ENCODE results near the gene SIDT1. TPM values are rescaled to one million over a fixed set of nuclear protein-coding genes. Genes with fewer than 3 reads are reported as not detected.

SIDT1 gene
- total RNA-seq, 1 experiment from 2014 or later: not detected

- Histone ChIP-seq H2BK15ac (ENCODE audit: low read depth, low read length) (no peak overlapping the region), H3K14ac (ENCODE audit: insufficient read depth, low read length) (no peak overlapping the region), H3K9ac (ENCODE audit: extremely low read depth, insufficient read length, low read length) (no peak overlapping the region), H3K4ac (ENCODE audit: low read depth, low read length) (no peak overlapping the region), H3K27ac (ENCODE audit: insufficient read length, low read depth, low read length) (no peak overlapping the region), H3K56ac (ENCODE audit: insufficient read length, low read depth, low read length) (no peak overlapping the region), H4K20me1 (ENCODE audit: control insufficient read depth, insufficient read depth, insufficient read length) (no peaks in the 10 kb centered on the region), H3K9me3 (ENCODE audit: control insufficient read depth, low read depth, low read length) (no peaks in the 10 kb centered on the region), H3T11ph (ENCODE audit: low read length) (no peak overlapping the region), H3K4me1 (ENCODE audit: insufficient read depth, low read length) (no peaks in the 10 kb centered on the region), H2AK5ac (ENCODE audit: insufficient read length, low read length) (no peak overlapping the region), H3K4me2 (ENCODE audit: insufficient read depth, insufficient read length, low read length) (no peak overlapping the region), H2BK20ac (ENCODE audit: low read depth, low read length, poor library complexity, severe bottlenecking) (no peak overlapping the region), H3K79me2 (ENCODE audit: insufficient read depth, low read length) (no peaks in the 10 kb centered on the region), H4K91ac (ENCODE audit: insufficient read length, low read depth, low read length) (no peak overlapping the region), H2BK12ac (ENCODE audit: insufficient read length, low read depth, low read length) (no peak overlapping the region), H4K5ac (ENCODE audit: insufficient read length, low read depth, low read length) (no peak overlapping the region), H3K23ac (ENCODE audit: insufficient read length, low read depth, low read length) (no peak overlapping the region), H3K18ac (ENCODE audit: insufficient read length, low read depth, low read length) (no peak overlapping the region), H3K79me1 (ENCODE audit: insufficient read depth, low read depth, low read length, poor library complexity, severe bottlenecking) (no peaks in the 10 kb centered on the region), H2BK5ac (ENCODE audit: insufficient read length, low read length) (no peak overlapping the region), H3K23me2 (ENCODE audit: insufficient read length, low read depth, low read length, poor library complexity, severe bottlenecking) (no peaks in the 10 kb centered on the region), H2AFZ (ENCODE audit: low read length) (no peak overlapping the region), H2BK120ac (ENCODE audit: low read depth, low read length, poor library complexity, severe bottlenecking) (no peak overlapping the region), H3K27me3 (ENCODE audit: insufficient read depth, low read length) (no peaks in the 10 kb centered on the region), H4K8ac (replicated peaks; ENCODE audit: insufficient read length, low read depth, low read length) (no peak overlapping the region)
- TF ChIP-seq CTCF (conservative IDR thresholded peaks at IDR 0.05): no peak
- H3K27me3 Mint-ChIP-seq (ENCODE audit: low read depth): no peaks in the 10 kb centered on the region
- no peak overlapping the region for H3K4me3 Mint-ChIP-seq
- H3K9me3 Mint-ChIP-seq: no peaks in the 10 kb centered on the region
- no peak for DNase-seq
- no CpG with 5 or more reads among the region's 3 CpGs for WGBS (ENCODE audit: extremely low coverage, insufficient read length, low lambda C conversion rate)
- H3K4me1 Mint-ChIP-seq: no peaks in the 10 kb centered on the region
- peaks cover 3 to 27% (median 16%) of the 10 kb centered on the region in 3 experiments for H3K36me3 Mint-ChIP-seq (ENCODE audit: insufficient read depth in 1 of 3, low read depth in 3 of 3)
- H3K27ac Mint-ChIP-seq: no peak overlapping the region
These were observed 122.5 kb downstream of the SIDT1 start for GRCh38 chr3:113654851-113655250.

Data from H9 (cell line).